Measurements from ENCODE around the gene GALNT1. TPM values are rescaled to one million over a fixed set of nuclear protein-coding genes. Genes with fewer than 3 reads are reported as not detected.

The GALNT1 gene
- total and polyA plus RNA-seq, 10 donors: 13.9 to 67.1 (median 49.9) TPM

GRCh38 chr18:35564795-35565453, 16.6 kb upstream of the GALNT1 start:
- intact Hi-C loops (cut with DNase I; ENCODE audit: low total_unique reads): no loop called here
- Histone ChIP-seq H3K27me3 (replicated peaks in 1 of 7) (no peaks in the 10 kb centered on the region), H3K27ac (no peak overlapping the region), H3K36me3 (no peaks in the 10 kb centered on the region), H3K4me3 (no peak overlapping the region), H3K9me3 (no peaks in the 10 kb centered on the region), H3K4me1 (peaks cover 0 to 8% (median 0%) of the 10 kb centered on the region in 6 donors)
- WGBS, 5 donors: 55 to 70% (median 66%) methylated on average over 3 of the region's 3 CpGs
- DNase-seq: no peak
- TF ChIP-seq CTCF (IDR thresholded peaks at IDR 0.05 in 8 of 11, conservative IDR thresholded peaks at IDR 0.05 in 3 of 11) (no peak), POLR2A (IDR thresholded peaks at IDR 0.05) (no peak), POLR2AphosphoS5 (IDR thresholded peaks at IDR 0.05) (no peak)

- intact Hi-C loops (cut with DNase I; ENCODE audit: low total_unique reads): no loop called here
- no peak for TF ChIP-seq POLR2A (IDR thresholded peaks at IDR 0.05)
- no peak for TF ChIP-seq CTCF (IDR thresholded peaks at IDR 0.05 in 8 of 11, conservative IDR thresholded peaks at IDR 0.05 in 3 of 11)
- TF ChIP-seq POLR2AphosphoS5 (IDR thresholded peaks at IDR 0.05): no peak
- Histone ChIP-seq H3K36me3 (no peaks in the 10 kb centered on the region), H3K27me3 (replicated peaks in 1 of 7) (no peaks in the 10 kb centered on the region), H3K4me3 (no peak overlapping the region), H3K27ac (no peak overlapping the region), H3K9me3 (no peaks in the 10 kb centered on the region), H3K4me1 (peaks cover 0 to 8% (median 0%) of the 10 kb centered on the region in 6 donors)
- WGBS, 5 donors: 90 to 95% (median 92%) methylated on average over 4 of the region's 4 CpGs
- no peak for DNase-seq
These were observed 15.5 kb upstream of the GALNT1 start for GRCh38 chr18:35566019-35566418.

GRCh38 chr18:35570182-35570581, 11.4 kb upstream of the GALNT1 start:
- no peak for DNase-seq
- H3K4me3 ChIP-seq: no peak overlapping the region
- no peak overlapping the region for H3K27ac ChIP-seq
- no peaks in the 10 kb centered on the region for H3K27me3 ChIP-seq (replicated peaks in 1 of 7)
- intact Hi-C loops (cut with DNase I; ENCODE audit: low total_unique reads): no loop called here
- no peaks in the 10 kb centered on the region for H3K4me1 ChIP-seq
- WGBS, 5 donors: 86 to 93% (median 88%) methylated on average over 2 of the region's 2 CpGs
- no peaks in the 10 kb centered on the region for H3K36me3 ChIP-seq
- TF ChIP-seq CTCF (IDR thresholded peaks at IDR 0.05 in 8 of 11, conservative IDR thresholded peaks at IDR 0.05 in 3 of 11) (no peak), POLR2A (IDR thresholded peaks at IDR 0.05) (no peak), POLR2AphosphoS5 (IDR thresholded peaks at IDR 0.05) (no peak)
- H3K9me3 ChIP-seq: no peaks in the 10 kb centered on the region

GRCh38 chr18:35571138-35571537, 10.4 kb upstream of the GALNT1 start:
- TF ChIP-seq POLR2A (IDR thresholded peaks at IDR 0.05): no peak
- no peak for TF ChIP-seq CTCF (IDR thresholded peaks at IDR 0.05 in 8 of 11, conservative IDR thresholded peaks at IDR 0.05 in 3 of 11)
- TF ChIP-seq POLR2AphosphoS5 (IDR thresholded peaks at IDR 0.05): no peak
- Histone ChIP-seq H3K4me1 (no peaks in the 10 kb centered on the region), H3K27me3 (replicated peaks in 1 of 7) (no peaks in the 10 kb centered on the region), H3K4me3 (no peak overlapping the region), H3K36me3 (no peaks in the 10 kb centered on the region), H3K9me3 (peaks cover 0 to 5% (median 1%) of the 10 kb centered on the region in 8 donors), H3K27ac (no peak overlapping the region)
- intact Hi-C loops (cut with DNase I; ENCODE audit: low total_unique reads): no loop called here
- WGBS, 5 donors: 91 to 95% (median 93%) methylated on average over 1 of the region's 1 CpG
- DNase-seq: no peak
